ENCODE measurements around the gene UBQLNL.

DNA sequence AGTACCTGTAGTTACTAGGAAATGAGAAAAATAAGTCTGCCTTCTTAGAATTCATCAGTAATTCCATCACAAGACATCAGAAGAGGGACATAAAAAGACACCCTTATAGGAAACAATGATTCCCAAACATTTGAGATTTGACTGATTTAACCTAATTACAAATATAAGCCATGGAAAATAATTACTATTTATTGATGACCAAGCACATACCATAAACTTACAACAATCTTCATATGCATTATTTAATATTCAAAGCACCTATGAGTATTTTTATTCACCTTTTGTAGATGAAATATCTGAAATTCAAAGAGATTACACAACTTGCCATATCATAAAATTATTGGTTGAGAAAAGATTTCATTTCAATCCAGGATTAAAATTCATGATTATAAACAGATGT lies 42.6 kb downstream of the UBQLNL start:
- TF ChIP-seq TEAD4 (IDR thresholded peaks at IDR 0.05; ENCODE audit: borderline replicate concordance, insufficient read depth) (no peak), EP300 (IDR thresholded peaks at IDR 0.05; ENCODE audit: borderline replicate concordance in 1 of 2, low read depth in 1 of 2, low read length in 1 of 2) (no peak), USF1 (IDR thresholded peaks at IDR 0.05; ENCODE audit: borderline replicate concordance, low read depth) (no peak), YY1 (IDR thresholded peaks at IDR 0.05; ENCODE audit: low read depth) (no peak), SMC3 (IDR thresholded peaks at IDR 0.05; ENCODE audit: low read depth, low read length) (no peak), PBX3 (IDR thresholded peaks at IDR 0.05) (no peak)
- TF ChIP-seq, protein P1, sequence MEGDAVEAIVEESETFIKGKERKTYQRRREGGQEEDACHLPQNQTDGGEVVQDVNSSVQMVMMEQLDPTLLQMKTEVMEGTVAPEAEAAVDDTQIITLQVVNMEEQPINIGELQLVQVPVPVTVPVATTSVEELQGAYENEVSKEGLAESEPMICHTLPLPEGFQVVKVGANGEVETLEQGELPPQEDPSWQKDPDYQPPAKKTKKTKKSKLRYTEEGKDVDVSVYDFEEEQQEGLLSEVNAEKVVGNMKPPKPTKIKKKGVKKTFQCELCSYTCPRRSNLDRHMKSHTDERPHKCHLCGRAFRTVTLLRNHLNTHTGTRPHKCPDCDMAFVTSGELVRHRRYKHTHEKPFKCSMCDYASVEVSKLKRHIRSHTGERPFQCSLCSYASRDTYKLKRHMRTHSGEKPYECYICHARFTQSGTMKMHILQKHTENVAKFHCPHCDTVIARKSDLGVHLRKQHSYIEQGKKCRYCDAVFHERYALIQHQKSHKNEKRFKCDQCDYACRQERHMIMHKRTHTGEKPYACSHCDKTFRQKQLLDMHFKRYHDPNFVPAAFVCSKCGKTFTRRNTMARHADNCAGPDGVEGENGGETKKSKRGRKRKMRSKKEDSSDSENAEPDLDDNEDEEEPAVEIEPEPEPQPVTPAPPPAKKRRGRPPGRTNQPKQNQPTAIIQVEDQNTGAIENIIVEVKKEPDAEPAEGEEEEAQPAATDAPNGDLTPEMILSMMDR (IDR thresholded peaks at IDR 0.05) = no peak

Data from SK-N-SH (cell line).